HL-60 (cell line): Measurements from ENCODE around the gene TSPAN15.

Experiments used
- GABPA ChIP-seq: IDR thresholded peaks from 2 replicates; pipeline ENCODE4 v1.6.1; 2012; ENCODE audit warnings: low read depth
- POLR2AphosphoS5 ChIP-seq: IDR thresholded peaks from 2 replicates; pipeline ENCODE4 v1.6.1; 2012; ENCODE audit warnings: low read depth
- SPI1 ChIP-seq: IDR thresholded peaks from 2 replicates; pipeline ENCODE4 v1.6.1; 2012; ENCODE audit warnings: low read depth, mild to moderate bottlenecking, borderline replicate concordance
- TF ChIP-seq, protein P1 (sequence below): IDR thresholded peaks from one replicate; pipeline ENCODE4 v1.5.1; 2011; ENCODE audit warnings: low read length, control low read depth, inconsistent platforms; ENCODE audit not compliant: insufficient read depth

DNA sequence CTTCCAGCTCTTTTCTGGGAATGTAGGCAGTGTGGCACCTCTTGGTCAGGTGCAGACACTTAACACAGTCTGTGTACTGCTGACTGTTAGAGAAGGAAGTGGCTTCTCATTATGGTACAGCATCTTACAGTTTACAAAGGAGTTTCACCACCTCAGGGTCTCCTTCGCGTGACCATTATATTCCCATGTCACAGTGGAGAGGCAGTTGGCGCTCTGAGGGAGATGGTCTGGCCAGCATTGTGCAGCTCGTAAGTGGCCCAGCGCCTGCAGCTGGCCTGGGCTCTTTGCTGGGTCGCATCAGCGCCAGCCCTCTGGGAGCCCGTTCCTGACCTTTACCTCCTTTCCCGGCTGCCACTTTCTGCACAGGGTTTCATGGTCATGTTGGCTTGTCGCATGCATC, 15.4 kb downstream of the TSPAN15 start:
- TF ChIP-seq, protein P1, sequence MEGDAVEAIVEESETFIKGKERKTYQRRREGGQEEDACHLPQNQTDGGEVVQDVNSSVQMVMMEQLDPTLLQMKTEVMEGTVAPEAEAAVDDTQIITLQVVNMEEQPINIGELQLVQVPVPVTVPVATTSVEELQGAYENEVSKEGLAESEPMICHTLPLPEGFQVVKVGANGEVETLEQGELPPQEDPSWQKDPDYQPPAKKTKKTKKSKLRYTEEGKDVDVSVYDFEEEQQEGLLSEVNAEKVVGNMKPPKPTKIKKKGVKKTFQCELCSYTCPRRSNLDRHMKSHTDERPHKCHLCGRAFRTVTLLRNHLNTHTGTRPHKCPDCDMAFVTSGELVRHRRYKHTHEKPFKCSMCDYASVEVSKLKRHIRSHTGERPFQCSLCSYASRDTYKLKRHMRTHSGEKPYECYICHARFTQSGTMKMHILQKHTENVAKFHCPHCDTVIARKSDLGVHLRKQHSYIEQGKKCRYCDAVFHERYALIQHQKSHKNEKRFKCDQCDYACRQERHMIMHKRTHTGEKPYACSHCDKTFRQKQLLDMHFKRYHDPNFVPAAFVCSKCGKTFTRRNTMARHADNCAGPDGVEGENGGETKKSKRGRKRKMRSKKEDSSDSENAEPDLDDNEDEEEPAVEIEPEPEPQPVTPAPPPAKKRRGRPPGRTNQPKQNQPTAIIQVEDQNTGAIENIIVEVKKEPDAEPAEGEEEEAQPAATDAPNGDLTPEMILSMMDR = no peak
- TF ChIP-seq SPI1 (no peak), GABPA (no peak), POLR2AphosphoS5 (no peak)
